T-helper 1 cell treated with Interleukin-12 subunit alpha and Interleukin-12 subunit beta and Interleukin-4 antibody, amounts not matched to agents 30 ng/mL and 1 ng/mL, for 36 hours (primary cell): ENCODE measurements around the gene SETDB1. TPM values are rescaled to one million over a fixed set of nuclear protein-coding genes. Genes with fewer than 3 reads are reported as not detected.

Experiments
- intact Hi-C: fragments of 100-400 bp; cut with micrococcal nuclease; formaldehyde crosslinking; loops from one replicate; pipeline ENCODE4 v1.15.1; 2024
- total RNA-seq: library from RNA; stranded (reverse); gene quantifications from 2 replicates; pipeline ENCODE4 v1.2.3, GENCODE V29; 2022

The SETDB1 gene
- total RNA-seq, 1 donor from 2014 or later, result 52.4 TPM

DNA sequence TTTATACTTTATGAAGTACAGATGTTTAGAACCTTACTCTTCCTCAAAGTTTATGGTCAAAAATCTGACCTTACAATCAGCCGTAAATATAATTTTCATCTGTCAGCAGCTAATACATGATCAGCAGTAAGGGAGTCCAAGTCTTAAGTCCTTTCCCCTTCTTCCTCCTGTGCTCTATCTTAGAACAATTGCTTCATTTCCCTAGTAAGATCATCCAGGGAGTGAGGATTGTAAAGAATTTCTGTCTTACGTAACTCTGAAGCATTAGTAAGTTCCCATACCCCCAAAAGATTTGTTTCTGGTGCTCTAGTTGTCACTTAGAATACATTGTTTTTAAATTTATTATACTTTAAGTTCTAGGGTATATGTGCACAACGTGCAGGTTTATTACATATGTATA, 2.1 kb downstream of the SETDB1 start:
- intact Hi-C loops, result loop anchor here (5.0 kb wide), 2 partner anchors 316 to 566 kb away; partner anchors contain the start of gene RPRD2

- intact Hi-C loops, result loop anchor here (5.0 kb wide), 2 partner anchors 316 to 566 kb away; partner anchors contain the start of gene RPRD2
These were observed 2.6 kb downstream of the SETDB1 start for GRCh38 chr1:150928775-150929174.

DNA sequence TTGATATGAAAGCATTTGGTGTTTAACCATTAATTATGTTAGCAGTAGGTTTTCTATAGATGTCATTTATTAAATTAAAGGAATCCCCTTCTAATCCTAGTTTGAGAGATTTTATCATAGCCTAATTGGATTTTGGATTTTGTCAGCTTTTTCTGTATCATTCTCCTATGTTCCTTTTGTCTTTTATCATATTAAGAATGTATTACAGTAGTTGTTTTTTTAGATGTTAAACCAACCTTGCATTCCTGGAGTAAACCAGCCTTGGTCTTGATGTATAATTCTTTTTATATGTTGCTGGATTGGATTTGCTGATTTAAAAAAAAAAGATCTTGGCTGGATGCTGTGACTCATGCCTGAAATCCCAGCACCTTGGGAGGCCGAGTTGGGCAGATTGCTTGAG, 5.6 kb downstream of the SETDB1 start:
- intact Hi-C loops, result no loop called here

- intact Hi-C loops, result no loop called here
These were observed 18.7 kb downstream of the SETDB1 start for GRCh38 chr1:150944856-150945255.

- intact Hi-C loops, result no loop called here
These were observed 28.5 kb downstream of the SETDB1 start for GRCh38 chr1:150954708-150955107.

- intact Hi-C loops, result no loop called here
These were observed 29.1 kb downstream of the SETDB1 start for GRCh38 chr1:150955280-150955679.

GRCh38 chr1:150957666-150958065, 31.5 kb downstream of the SETDB1 start:
- intact Hi-C loops, result no loop called here

- intact Hi-C loops, result no loop called here
These were observed 34.5 kb downstream of the SETDB1 start for GRCh38 chr1:150960646-150961045.

DNA sequence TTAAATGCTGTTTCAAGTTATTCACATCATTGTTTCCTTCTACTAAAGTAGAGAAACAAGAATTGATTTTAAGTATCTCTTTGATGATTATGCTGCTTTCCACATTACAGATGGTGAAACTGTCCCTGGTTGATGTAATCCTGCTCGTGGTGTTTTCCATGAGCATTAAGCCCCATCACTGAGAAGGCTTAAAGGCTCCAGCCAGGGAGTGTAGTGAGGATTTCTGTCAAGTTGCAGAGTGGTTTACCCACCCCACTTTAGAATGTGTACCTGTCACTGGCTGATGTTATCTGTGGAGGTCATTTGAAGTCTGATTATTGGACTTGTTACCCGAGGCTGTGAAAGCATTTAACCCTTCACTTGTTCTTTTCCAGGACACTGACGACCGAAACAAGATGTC, 35.6 kb downstream of the SETDB1 start:
- intact Hi-C loops, result no loop called here

DNA sequence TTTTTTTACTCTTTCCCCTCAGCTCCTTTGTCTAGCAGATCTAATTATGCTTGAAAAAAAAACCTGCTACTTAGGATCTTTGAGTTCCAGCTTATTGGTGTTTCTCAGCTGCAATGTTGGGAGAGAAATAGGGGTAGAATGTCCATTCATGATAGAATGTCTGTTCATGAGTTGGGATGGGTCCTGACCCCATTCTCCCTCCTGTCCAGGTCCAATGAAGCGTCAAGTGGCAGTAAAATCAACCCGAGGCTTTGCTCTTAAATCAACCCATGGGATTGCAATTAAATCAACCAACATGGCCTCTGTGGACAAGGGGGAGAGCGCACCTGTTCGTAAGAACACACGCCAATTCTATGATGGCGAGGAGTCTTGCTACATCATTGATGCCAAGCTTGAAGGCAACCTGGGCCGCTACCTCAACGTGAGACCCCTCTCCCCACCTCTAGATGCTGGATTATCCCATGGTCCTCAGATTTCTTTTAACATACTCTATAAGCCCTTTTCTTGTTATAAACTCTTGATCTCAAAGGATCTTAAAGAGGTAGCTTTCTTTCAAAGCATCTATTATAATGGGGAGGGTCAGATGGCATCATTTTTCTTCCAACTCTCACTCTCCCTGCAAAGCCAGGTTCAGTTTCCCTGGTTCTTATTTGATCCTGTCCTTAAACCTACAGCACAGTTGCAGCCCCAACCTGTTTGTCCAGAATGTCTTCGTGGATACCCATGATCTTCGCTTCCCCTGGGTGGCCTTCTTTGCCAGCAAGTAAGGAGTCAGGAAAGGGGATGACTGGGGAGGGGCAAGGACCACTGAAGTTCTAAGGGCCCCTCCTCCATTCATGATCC, 37.4 kb downstream of the SETDB1 start:
- intact Hi-C loops, result no loop called here

GRCh38 chr1:150964164-150964489, 38.0 kb downstream of the SETDB1 start:
- intact Hi-C loops, result no loop called here

GRCh38 chr1:150965605-150966004, 39.4 kb downstream of the SETDB1 start:
- intact Hi-C loops, result no loop called here

DNA sequence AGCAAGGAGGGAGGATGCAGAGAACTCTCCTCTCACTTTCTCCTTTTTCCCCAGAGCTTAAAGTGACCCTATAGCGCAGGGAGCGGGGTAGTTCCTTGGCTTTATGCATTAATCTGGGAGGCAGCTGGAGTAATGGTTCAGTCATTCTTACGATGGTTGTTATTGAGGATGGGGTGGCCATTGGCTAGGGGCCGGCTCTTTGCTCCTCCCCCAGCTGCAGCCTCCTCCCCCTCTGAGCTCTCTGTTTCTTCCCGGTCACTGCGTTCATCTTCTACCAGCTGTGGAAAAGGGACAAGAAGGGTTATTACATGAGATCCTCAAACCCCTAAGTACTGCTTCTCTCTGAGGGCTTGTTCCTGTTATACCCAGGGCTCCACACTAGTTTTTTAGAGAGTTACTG, 39.8 kb downstream of the SETDB1 start:
- intact Hi-C loops, result no loop called here

DNA sequence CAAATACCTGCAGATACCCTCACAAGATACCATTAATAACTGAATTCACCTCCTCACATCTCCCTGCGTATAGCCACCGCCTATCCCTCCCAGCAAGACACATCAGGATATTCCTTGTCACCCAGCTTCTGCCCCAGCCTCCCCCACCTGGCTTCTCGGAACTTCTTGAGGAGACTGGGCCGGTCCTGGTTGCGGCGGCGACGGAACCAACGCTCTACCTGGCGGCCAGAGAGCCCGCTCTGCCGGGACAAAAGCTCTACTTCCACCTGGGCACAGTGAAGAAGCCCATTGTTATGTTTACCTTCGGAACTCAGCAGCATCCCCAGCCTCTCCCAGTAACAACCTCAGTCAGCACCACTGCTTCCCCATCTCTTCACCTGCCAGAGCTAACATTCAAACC, 41.8 kb downstream of the SETDB1 start:
- intact Hi-C loops, result no loop called here

DNA sequence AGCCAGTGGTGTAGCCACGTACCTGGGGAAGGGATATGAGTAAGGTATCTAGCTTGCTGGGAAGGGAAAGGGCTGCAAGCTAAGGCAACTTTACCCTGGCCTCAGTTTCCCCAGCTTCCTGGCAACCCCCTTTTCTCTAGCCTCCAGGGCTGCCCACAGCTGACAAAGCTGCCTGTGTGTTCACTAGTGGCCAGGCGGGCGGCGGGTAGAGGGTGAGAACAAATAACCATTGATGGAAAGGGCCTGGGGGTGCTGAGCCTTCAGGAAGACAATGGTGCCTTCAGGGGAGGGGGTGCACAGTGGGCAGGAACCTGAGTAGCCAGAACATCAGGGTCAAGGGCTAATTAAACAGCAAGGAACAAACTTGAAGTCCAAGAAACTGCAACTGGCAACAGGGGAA, 42.3 kb downstream of the SETDB1 start:
- intact Hi-C loops, result no loop called here

DNA sequence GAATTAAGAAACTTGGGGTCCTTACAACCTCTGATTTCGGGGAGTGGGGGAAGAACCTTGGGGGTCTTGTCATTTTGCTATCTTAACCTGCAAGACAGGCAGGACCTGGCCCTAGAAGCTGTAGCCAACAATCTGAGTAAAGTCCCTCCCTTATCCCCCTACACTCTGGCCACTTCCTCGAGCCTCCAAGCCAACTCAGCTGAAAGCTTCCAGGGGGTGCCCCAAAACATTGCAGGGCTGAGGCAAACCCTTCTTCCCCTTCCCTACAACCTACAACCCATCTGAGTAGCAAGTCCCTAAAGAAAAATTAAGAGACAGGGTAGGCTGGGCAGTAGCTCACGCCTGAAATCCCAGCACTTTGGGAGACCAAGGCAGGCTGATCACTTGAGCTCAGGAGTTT, 43.5 kb downstream of the SETDB1 start:
- intact Hi-C loops, result no loop called here

- intact Hi-C loops, result no loop called here
These were observed 44.8 kb downstream of the SETDB1 start for GRCh38 chr1:150970808-150971582.

DNA sequence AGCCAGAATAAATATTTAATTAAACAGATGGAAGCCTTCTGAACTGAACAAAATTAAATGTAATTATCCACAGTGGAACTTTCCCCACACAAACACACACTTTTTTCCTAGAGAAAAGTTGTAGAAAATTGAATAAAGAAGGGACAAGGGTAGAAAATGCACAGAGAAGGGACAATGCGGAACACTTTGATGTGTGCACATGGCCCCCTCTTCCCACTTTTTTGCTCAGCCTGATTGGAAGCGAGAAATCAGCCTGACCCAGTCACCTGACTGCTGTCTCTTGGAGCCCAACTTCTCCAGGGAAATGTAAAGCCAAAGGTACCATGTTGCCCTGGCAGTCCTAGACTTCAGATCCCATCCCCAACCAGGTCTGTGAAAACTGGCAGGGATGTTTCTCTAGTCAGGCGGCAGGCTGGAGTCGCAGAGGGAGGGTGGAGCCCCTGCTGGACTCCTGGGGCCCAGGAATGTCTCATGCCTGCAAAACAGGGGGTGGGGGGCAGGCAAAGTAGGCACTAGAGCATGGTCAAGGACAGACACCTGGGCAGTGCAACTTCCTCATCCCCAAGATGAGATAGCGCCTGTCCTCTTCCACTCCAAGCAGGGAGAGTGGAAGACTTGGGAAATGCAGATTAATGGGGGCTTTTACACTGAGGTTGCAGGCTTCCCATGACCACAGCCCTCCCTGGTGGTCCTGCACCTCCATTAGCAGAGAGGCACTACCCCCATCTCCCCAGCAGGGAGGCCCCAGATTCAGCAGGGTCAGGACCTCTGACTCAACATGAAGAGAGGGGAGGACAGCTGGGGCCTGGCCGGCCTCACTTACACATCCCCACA, 45.6 kb downstream of the SETDB1 start:
- intact Hi-C loops, result no loop called here

DNA sequence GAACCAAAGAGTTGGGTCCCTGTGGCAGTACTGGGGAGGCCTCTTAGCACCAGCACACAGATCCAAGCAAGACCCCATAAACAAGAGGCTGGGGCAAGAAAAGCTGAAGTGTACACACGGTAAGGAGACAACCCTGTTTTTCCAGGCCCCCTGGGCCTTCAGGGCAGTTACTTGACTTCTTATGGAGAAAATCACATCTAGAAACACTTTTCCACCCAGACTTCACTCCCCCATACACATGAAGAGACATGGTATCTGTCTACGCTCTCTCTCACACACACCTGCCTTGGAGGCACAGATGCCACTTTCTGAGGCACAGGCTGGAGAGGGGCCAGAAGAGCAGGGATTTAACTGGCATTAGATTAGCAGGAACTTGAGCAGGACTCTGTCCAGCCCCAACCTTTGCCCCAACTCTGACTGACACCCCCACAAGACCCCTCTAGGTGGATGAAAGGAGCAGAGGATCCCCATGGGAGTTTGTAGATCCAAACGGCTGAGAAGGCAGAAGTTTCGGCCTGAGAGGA, 46.3 kb downstream of the SETDB1 start:
- intact Hi-C loops, result no loop called here

- intact Hi-C loops, result no loop called here
These were observed 47.2 kb downstream of the SETDB1 start for GRCh38 chr1:150973258-150973835.
